ENCODE results near the gene GCH1.
"Not testable (repeated sequence)": the region's sequence is repeated elsewhere in the genome, so short reads cannot be mapped to it uniquely, and the experiment has no call there.

Gene GCH1

GRCh38 chr14:54902521-54903420 is at the start of gene GCH1:
GCH1 (minus strand) TSS chr14:54902826; CDS start chr14:54902663, 163 bp downstream.
- DNase-seq (ENCODE audit: extremely low read depth in 1 of 2, low read depth in 1 of 2) = peak; percentile 33 to 67

- DNase-seq (ENCODE audit: extremely low read depth in 1 of 2, low read depth in 1 of 2) = no peak
These were observed 44.6 kb upstream of the GCH1 start for GRCh38 chr14:54947230-54947629.

- DNase-seq (ENCODE audit: extremely low read depth in 1 of 2, low read depth in 1 of 2) = no peak
These were observed 43.9 kb upstream of the GCH1 start for GRCh38 chr14:54946500-54946899.

GRCh38 chr14:54944737-54945391 is 42.2 kb upstream of the GCH1 start:
- no peak for DNase-seq (ENCODE audit: extremely low read depth in 1 of 2, low read depth in 1 of 2)

- no peak for DNase-seq (ENCODE audit: extremely low read depth in 1 of 2, low read depth in 1 of 2)
These were observed 40.3 kb upstream of the GCH1 start for GRCh38 chr14:54942913-54943312.

- DNase-seq (ENCODE audit: extremely low read depth in 1 of 2, low read depth in 1 of 2) = no peak
These were observed 34.2 kb upstream of the GCH1 start for GRCh38 chr14:54936816-54937215.

- DNase-seq (ENCODE audit: extremely low read depth in 1 of 2, low read depth in 1 of 2) = no peak
These were observed 33.3 kb upstream of the GCH1 start for GRCh38 chr14:54935958-54936357.

- no peak for DNase-seq (ENCODE audit: extremely low read depth in 1 of 2, low read depth in 1 of 2)
These were observed 32.5 kb upstream of the GCH1 start for GRCh38 chr14:54935100-54935499.

GRCh38 chr14:54933006-54933405 is 30.4 kb upstream of the GCH1 start:
- DNase-seq (ENCODE audit: extremely low read depth in 1 of 2, low read depth in 1 of 2) = no peak

- DNase-seq (ENCODE audit: extremely low read depth in 1 of 2, low read depth in 1 of 2) = no peak
These were observed 29.1 kb upstream of the GCH1 start for GRCh38 chr14:54931598-54932340.

GRCh38 chr14:54931101-54931500 is 28.5 kb upstream of the GCH1 start:
- no peak for DNase-seq (ENCODE audit: extremely low read depth in 1 of 2, low read depth in 1 of 2)

- no peak for DNase-seq (ENCODE audit: extremely low read depth in 1 of 2, low read depth in 1 of 2)
These were observed 26.9 kb upstream of the GCH1 start for GRCh38 chr14:54929556-54929955.

- no peak for DNase-seq (ENCODE audit: extremely low read depth in 1 of 2, low read depth in 1 of 2)
These were observed 25.6 kb upstream of the GCH1 start for GRCh38 chr14:54928216-54928615.

- DNase-seq (ENCODE audit: extremely low read depth in 1 of 2, low read depth in 1 of 2) = no peak
These were observed 24.9 kb upstream of the GCH1 start for GRCh38 chr14:54927551-54927950.

GRCh38 chr14:54926570-54926969 is 23.9 kb upstream of the GCH1 start:
- DNase-seq (ENCODE audit: extremely low read depth in 1 of 2, low read depth in 1 of 2) = not testable (repeated sequence)

GRCh38 chr14:54922598-54922997 is 20.0 kb upstream of the GCH1 start:
- no peak for DNase-seq (ENCODE audit: extremely low read depth in 1 of 2, low read depth in 1 of 2)

GRCh38 chr14:54920052-54920451 is 17.4 kb upstream of the GCH1 start:
- no peak for DNase-seq (ENCODE audit: extremely low read depth in 1 of 2, low read depth in 1 of 2)

- DNase-seq (ENCODE audit: extremely low read depth in 1 of 2, low read depth in 1 of 2) = no peak
These were observed 16.7 kb upstream of the GCH1 start for GRCh38 chr14:54919330-54919729.

GRCh38 chr14:54918427-54918826 is 15.8 kb upstream of the GCH1 start:
- DNase-seq (ENCODE audit: extremely low read depth in 1 of 2, low read depth in 1 of 2) = no peak

GRCh38 chr14:54916101-54916500 is 13.5 kb upstream of the GCH1 start:
- no peak for DNase-seq (ENCODE audit: extremely low read depth in 1 of 2, low read depth in 1 of 2)

- no peak for DNase-seq (ENCODE audit: extremely low read depth in 1 of 2, low read depth in 1 of 2)
These were observed 7.4 kb upstream of the GCH1 start for GRCh38 chr14:54909817-54910558.
